Testis (tissue), 2 donors: ENCODE measurements around the gene ZNF680.

ENCODE experiments used
- POLR2A ChIP-seq: fragments of 450-650 bp; IDR thresholded peaks from one replicate; pipeline ENCODE4 v1.6.1; 2017; ENCODE audit warnings: antibody characterized with exemption, mild to moderate bottlenecking, moderate library complexity
- TF ChIP-seq, protein P1 (sequence below), 3 experiments: fragments of 450-650 bp in 2 of 3; fragments of 200-600 bp in 1 of 3; sonication (generic) in 1 of 3; IDR thresholded peaks; one replicate each; pipeline ENCODE4 v1.5.1; 2016 to 2019; ENCODE audit warnings: antibody characterized with exemption in 3 of 3, mild to moderate bottlenecking in 2 of 3, moderate library complexity in 1 of 3

DNA sequence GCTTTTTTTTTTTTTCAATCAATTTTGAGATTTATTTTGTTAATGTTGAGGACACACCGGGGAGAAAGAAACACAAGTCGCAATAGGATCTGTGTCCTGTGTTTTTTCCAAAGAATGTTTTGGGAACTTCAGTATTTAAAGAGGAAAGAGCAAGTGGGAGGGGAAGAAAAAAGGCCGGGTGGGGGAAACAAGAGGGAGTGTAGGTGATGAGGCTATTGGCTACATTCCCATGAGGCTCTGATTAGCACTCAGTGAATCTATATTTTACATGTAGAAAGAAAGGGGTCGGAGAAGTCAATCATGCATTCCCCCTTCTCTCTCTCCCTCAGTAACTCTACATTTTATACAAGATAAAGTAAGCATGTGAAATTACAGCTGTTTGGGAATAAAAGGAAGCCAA, 4.1 kb downstream of the ZNF680 start:
- TF ChIP-seq, protein P1, sequence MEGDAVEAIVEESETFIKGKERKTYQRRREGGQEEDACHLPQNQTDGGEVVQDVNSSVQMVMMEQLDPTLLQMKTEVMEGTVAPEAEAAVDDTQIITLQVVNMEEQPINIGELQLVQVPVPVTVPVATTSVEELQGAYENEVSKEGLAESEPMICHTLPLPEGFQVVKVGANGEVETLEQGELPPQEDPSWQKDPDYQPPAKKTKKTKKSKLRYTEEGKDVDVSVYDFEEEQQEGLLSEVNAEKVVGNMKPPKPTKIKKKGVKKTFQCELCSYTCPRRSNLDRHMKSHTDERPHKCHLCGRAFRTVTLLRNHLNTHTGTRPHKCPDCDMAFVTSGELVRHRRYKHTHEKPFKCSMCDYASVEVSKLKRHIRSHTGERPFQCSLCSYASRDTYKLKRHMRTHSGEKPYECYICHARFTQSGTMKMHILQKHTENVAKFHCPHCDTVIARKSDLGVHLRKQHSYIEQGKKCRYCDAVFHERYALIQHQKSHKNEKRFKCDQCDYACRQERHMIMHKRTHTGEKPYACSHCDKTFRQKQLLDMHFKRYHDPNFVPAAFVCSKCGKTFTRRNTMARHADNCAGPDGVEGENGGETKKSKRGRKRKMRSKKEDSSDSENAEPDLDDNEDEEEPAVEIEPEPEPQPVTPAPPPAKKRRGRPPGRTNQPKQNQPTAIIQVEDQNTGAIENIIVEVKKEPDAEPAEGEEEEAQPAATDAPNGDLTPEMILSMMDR (IDR thresholded peaks at IDR 0.05), result no peak
- TF ChIP-seq POLR2A, result no peak
